SIG-M5 treated with dmso at 0.1 percent for 504 hours (cell line): ENCODE measurements around the gene HOGA1.
"Not testable (repeated sequence)": the region's sequence is repeated elsewhere in the genome, so short reads cannot be mapped to it uniquely, and the experiment has no call there.

Experiments
- DNase-seq: peaks from one replicate; lab custom pipeline; 2025; ENCODE audit not compliant: unreplicated experiment; lab: John Stamatoyannopoulos, UW

The HOGA1 gene

DNA sequence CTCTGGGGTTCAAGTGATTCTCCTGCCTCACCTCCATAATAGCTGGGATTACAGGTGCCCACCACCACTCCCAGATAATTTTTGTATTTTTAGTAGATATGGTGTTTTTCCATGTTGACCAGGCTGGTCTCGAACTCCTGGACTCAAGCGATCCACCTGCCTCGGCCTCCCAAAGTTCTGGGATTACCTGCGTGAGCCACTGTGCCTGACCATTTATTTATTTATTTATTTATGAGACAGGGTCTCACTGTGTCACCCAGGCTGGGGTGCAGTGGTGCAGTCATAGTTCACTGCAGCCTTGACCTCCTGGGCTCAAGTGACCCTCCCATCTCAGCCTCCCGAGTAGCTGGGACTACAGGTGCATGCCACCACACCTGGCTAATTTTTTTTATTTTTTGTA, 29.9 kb upstream of the HOGA1 start:
- DNase-seq = not testable (repeated sequence)

DNA sequence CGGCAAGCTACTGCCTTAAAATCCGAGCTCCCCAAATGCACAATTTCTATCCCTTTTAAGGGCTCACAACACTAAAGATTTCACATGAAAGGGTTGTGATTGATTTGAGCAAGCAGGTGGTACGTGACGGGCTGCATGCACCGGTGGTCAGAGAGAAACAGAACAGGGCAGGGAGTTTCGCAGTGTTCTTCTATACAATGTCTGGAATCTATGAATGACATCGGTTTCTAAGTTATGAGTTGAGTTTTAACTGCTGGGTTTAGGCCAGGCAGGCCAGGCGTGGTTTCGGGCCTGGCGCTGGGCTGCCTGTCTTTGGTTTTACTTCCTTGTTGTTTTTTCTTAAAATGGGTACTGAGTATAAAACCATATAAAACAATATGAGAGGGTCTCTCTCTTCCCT, 28.6 kb upstream of the HOGA1 start:
- not testable (repeated sequence) for DNase-seq

DNA sequence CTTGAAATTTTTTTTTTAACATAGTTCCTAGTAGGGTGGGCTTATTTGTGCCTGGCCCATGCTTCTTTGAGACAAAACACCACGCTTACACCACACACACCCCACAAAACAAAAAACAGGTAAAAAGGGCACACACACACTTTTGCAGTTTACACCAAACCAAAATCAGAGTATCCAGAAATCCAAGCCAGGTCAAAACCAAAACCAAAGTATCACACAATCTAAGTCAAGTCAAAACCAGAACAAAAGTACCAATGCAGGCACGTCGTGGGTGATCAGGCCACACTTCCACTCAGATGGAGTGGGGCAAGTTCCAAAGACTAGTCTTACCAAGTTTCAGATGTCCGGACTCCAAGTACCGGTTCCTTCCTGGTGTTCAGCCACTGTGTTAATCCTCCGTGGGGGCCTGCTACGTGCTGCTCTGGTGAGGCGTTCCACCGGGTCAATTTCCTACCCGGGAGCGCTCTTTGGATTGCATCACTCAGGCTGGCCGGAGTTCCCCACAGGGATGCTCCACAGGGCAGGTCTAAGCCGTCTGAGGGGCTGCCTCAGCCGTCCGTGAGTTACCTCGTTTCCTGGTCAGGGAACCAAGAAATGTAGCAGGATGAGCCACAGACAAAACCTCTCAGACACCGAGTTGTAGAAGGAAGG, 23.3 kb upstream of the HOGA1 start:
- DNase-seq = not testable (repeated sequence)

DNA sequence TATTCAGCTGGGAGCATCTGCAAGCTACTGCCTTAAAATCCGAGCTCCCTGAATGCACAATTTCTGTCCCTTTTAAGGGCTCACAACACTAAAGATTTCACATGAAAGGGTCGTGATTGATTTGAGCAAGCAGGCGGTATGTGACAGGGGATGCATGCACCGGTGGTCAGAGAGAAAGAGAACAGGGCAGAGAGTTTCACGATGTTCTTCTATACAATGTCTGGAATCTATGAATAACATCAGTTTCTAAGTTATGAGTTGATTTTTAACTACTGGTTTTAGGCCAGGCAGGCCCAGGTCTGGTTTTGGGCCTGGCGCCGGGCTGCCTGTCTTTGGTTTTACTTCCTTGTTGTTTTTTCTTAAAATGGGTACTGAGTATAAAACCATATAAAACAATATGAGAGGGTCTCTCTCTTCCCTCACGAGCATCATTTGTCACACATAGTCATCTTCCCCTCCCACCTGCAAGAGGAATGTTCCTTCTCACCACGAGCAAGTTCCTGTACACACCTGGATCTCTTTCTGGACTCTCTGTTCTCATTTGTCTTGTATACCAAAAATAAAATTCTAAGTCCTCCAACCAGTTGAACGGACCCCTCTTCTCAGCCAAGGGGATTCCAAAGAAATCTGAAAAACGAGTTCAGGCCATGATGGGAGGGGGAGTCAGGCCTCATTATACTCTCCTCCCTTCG, 22.7 kb upstream of the HOGA1 start:
- not testable (repeated sequence) for DNase-seq

DNA sequence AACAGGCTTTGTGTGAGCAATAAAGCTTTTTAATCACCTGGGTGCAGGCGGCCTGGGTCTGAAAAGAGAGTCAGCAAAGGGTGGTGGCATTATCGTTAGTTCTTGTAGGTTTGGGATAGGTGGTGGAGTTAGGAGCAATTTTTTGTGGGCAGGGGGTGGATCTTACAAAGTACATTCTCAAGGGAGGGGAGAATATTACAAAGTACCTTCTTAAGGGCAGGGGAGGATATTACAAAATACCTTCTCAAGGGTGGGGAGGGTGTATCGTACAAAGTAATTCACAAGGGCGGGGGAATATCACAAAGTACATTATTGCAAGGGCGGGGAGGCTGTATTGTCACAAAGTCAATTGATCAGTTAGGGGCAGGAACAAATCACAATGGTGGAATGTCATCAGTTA, 21.9 kb upstream of the HOGA1 start:
- DNase-seq = not testable (repeated sequence)

DNA sequence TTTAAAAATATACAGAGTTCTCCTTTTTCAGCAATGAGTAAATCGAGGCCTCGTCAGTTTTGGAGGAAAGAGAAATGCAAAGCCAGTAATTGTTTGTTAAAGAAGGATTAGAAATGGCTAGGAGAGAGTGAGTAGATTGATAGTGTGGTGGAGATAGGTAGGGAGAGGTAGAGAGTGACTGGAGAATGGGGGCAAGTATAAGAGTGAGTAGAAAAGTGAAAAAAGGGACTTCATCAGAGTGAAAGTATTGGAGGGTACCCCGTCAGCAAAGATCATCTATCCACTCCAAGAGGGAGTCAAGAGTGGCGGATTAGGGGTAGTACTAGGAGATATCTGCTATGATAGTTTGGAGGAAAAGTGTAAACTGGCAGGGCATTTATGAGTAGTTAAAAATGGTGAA, 20.9 kb upstream of the HOGA1 start:
- DNase-seq = no peak

DNA sequence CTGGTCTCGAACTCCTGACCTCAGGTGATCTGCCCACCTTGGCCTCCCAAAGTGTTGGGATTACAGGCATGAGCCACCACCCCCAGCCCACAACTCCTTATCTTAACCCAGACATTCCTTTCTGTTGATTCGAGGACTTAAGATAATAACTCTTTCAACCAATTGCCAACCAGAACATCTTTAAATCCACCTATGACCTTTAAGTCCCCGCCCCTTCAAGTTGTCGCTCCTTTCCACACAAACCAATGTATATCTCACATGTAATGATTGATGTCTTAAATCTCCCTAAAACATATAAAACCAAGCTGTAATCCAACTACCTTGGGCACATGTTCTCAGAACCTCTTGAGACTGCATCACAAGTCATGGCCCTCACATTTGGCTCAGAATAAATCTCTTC, 19.4 kb upstream of the HOGA1 start:
- DNase-seq = no peak

DNA sequence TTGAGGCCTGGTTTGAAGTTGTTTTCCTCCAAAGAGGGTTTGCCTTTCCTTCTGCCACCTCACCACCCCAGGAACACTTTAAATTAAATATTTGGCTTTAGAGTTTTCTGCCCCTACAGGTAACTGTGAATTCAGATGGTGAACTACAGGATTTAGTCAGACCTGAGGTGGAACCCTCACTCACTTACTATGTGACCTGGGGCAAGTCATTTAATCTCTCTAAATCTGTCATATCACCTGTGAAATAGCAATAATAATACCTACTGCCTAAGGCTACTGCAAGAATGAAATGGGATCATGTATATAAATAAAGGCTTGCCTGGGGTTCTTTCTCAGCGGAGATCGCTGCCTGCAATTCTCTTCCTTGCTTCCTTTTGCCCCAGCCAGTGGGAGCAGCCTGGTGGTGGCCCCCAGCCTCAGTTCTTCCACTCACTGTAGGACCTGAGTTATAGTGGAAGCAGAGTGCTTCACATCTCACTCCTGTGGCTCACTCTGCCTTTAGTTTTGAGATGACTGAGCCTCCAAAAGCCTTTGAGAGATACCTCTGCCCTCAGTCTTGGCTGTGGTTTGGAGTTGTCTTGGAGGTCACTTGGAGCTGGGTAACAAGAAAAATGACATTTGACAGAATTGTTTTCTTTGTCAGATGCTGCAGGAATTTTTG, 17.7 kb upstream of the HOGA1 start:
- DNase-seq = no peak

DNA sequence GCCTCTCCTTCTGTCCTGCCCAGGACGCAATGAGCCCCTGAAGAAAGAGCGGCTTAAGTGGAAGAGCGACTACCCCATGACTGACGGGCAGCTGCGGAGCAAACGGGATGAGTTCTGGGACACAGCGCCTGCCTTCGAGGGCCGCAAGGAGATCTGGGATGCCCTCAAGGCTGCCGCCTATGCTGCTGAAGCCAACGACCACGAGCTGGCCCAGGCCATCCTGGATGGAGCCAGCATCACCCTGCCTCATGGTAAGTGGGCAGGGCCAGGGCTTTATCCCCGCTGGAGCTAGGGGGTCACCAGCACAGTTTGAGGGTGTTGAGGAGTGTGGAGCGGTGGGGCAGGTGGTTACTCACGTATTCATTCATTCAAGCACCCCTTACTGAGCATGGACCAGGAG, 16.3 kb upstream of the HOGA1 start:
- DNase-seq = no peak

DNA sequence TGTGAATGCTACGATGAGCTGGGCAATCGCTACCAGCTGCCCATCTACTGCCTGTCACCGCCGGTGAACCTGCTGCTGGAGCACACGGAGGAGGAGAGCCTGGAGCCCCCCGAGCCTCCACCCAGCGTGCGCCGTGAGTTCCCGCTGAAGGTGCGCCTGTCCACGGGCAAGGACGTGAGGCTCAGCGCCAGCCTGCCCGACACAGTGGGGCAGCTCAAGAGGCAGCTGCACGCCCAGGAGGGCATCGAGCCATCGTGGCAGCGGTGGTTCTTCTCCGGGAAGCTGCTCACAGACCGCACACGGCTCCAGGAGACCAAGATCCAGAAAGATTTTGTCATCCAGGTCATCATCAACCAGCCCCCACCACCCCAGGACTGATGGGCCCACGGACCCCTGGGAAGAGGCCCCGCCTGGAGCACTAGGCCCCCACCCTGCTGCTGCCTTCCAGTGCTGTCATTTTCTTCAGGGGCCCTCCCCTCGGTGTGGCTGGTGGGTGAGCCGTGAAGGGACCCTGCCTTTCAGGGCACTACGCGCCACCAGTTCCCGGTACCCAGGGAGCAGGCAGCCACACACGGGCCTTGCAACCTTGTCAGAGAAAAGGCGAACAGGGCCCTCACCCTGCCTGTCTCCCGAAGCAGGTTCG, 13.9 kb upstream of the HOGA1 start:
- no peak for DNase-seq

DNA sequence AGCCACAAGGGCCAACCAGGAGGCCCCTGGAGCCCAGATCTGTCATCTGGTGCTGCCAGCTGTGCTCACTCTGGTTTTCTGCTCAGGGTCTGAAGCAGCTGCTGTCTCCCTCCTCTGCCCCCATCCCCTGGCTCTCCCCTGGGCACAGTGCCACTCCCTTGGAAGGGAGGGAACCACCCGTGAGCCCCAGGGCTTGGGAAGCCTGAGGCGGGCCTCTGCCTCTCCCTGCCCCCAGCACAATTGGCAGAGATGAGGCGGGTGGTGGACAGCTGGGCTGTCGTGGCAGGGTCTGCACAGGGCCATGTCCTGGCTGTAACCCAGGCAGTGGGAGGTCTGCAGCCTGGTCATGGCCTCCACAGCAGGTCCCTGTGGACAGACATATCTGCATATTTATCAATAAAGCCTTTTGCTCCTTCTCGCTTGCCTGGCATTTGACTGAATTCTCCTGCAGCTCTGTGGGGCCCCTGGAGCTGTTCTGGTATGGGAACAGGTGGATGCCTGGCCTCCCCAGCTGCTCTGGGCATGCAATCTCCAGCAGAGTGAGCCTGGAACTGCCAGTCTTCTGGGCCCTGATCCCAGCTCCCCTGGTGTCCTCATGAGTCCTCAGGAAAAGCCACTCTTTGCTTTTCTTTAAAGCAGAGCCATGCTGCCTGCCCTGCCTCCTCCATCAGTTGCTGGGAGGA, 13.3 kb upstream of the HOGA1 start:
- no peak for DNase-seq

DNA sequence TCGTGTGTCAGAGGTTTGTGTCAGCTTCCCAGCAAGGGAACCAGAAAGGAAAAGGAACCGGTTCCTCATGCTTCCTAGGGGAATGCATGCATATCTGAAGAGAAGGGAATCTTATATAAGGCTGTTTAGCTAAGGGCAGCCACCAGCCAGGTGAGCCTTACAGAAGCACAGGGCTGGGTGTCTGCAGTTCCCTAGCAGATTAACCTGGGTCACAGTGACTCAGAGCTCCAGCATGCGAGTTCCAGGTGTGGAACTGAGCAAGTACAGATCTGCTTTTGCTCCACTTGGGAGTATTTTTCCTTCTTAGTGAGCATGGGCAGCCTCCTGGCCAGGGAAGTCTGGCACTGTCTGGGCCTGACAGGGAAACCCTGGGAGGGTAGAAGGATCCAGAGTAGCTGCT, 12.6 kb upstream of the HOGA1 start:
- peak; percentile 45 for DNase-seq

DNA sequence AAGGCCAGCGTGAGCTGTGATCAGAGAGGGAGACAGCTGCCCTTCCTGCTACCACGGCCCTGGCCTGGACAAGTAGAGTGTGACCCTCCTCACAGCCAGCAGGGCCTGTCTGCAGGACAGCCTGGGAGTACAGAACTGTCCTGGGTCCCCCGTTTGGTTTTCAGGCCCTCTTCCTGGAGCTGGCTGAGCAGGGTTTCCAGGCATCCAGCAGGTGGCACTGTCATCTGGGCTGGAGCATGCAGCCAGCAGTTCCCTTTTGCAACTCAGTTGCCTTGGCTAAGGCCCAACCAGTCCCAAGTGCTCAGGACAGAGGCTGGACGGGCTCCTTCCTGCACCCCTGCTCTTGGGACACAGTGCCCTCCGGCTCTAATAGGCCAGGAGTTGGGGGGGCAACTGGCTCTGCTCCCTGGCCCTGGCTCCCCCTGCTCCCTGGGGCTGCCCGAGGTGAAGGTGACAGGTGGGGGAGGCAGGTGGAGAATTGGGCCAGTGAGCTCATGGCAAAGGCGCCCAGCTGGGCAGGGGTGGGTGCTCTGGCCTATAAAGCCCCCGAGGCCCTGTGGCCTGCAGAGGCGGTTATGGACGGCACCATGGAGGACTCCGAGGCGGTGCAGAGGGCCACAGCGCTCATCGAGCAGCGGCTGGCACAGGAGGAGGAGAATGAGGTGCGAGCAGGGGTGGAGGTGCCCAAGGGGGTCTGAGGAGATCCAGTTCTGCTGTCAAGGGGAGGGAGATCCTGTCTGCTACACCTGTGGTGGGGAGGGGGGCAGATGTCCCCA, 11.8 kb upstream of the HOGA1 start, which contains the start of gene ANKRD2:
Gene ANKRD2, plus strand, starts transcription at position 566 of the 776 bp plus-strand sequence. Its CDS starts 10 bp downstream, at position 576.
- DNase-seq = peak; percentile 70

DNA sequence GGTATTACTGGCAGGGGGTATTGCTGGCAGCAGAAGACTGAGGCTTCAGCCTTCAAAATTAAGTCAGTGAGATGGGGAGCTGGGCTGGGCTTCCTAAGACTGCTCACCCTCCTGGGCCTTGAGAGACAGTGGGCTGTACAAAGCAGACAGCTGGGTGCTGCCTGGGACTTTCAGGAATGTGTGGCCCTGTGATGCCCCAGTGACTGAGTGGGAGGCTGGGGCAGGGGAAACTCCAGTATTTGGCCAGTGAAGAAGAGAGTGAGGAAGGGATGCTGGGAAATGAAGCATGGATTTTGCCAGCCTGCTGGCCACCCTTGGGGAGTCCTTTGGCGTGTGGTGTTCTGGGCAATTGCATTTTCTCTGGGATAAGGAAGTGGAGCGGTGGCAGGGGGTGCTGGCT, 11.2 kb upstream of the HOGA1 start:
- no peak for DNase-seq

DNA sequence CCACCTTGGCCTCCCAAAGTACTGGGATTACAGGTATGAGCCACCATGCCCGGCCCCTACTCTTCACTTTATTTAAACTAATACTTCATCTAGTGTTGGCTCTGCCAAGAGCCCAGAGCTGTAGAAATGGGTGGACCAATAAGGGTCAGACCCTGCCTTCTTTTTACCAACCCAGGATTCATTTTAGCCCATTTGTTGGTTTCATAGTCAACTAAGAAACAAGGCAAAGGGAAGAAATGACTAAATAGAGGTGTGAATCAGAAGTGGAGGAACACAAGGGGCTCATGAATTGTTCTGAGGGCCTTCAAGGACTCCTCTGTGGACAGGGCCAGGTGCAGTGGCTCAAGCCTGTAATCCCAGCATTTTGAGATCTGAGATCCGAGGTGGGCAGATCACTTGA, 10.5 kb upstream of the HOGA1 start:
- DNase-seq = no peak

DNA sequence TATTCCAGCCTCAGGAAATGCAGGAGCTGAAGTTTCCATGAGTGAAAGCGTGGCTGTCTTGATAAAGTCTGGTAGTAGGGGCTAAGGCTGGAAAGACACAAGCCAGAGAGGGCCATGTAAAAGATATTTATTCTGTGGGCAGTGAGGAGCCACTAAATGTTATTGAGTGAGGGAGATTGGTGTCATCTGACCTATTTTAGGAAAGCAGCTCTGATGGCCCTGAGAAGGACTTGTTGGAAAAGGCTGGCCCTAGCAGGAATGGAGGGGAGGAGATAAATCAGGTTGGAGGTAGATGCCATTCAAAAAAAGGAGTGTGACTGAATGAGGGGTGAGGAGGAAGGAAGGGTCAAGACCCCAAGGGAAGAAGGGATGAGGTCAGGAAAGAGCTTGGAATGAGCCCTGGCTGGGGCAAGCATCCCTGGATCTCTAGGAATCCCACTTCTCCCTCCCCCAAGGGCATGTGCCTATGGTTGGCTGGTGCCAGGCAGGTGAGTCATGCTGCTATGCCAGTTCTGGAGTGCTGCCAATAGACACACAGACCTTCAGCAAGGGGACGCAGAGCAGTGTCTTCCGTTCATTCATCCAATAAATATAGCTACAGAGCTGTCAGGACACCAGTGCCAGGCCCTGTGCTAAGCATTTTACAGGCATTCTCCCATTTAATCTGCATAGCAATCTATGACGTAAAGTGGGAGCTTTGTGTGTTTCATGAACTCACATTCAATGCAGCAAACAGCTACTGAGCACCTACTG, 9.6 kb upstream of the HOGA1 start:
- DNase-seq = peak; percentile 41

DNA sequence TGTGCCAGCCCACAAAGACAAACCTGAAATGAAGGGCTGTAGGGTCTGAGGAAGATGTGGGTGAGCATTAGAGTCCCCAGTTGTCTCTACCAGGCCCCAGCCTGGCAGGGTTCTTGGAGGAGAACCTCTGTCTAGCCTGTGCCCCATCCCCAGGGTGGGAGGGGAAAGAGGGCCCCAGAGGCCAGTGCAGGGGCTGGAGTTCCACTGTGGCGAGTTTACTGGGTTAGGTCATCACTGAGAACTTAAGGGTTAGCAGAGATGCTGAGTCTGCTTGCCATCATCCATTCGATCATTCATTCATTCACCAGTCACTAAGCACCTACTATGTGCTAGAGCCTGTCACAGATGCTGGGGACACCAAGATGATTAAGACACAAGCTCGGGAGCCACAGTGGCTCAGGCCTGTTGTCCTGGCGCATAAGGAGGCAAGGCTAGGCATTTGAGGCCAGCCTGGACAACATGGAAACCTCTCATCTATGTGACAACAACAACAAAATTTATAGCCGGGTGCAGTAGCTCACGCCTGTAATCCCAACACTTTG, 9.0 kb upstream of the HOGA1 start:
- DNase-seq = no peak

DNA sequence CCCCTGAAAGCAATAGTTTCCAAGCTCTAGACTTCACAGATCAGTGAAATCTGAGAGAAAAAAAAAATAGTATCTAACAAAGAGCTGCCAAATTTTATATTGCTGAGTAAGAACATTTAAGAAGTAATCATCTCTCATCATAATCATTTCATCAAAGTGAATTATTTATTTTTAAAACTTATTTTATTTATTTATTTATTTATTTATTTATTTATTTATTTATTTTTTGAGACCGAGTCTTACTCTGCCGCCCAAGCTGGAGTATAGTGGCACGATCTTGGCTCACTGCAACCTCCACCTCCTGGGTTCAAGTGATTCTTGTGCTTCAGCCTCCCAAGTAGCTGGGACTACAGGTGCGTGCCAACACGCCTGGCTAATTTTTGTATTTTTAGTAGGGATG, 7.7 kb upstream of the HOGA1 start:
- not testable (repeated sequence) for DNase-seq

DNA sequence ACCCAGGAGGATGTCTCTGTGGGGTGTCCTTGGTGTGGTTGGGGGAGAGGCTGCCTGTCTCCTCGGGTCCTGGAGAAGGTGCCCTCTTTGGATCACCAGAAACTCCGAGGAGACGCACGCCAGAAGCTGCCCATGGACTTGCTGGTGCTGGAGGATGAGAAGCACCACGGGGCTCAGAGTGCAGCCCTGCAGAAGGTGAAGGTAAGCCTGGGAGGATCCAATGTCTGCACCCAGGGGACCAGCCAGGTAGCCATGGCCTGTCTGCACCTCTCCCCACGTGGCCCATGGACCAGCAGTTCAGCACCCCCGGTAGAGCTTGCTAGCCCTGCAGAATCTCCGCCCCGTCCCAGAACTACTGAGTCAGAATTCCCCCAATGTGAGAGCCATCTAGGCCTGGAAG, 6.5 kb upstream of the HOGA1 start:
- no peak for DNase-seq
